Measurements from ENCODE around the gene SMAD6. TPM values are rescaled to one million over a fixed set of nuclear protein-coding genes. Genes with fewer than 3 reads are reported as not detected.

SMAD6 gene
- total RNA-seq, 4 donors from 2014 or later: 1.7 to 6.3 (median 3.8) TPM

DNA sequence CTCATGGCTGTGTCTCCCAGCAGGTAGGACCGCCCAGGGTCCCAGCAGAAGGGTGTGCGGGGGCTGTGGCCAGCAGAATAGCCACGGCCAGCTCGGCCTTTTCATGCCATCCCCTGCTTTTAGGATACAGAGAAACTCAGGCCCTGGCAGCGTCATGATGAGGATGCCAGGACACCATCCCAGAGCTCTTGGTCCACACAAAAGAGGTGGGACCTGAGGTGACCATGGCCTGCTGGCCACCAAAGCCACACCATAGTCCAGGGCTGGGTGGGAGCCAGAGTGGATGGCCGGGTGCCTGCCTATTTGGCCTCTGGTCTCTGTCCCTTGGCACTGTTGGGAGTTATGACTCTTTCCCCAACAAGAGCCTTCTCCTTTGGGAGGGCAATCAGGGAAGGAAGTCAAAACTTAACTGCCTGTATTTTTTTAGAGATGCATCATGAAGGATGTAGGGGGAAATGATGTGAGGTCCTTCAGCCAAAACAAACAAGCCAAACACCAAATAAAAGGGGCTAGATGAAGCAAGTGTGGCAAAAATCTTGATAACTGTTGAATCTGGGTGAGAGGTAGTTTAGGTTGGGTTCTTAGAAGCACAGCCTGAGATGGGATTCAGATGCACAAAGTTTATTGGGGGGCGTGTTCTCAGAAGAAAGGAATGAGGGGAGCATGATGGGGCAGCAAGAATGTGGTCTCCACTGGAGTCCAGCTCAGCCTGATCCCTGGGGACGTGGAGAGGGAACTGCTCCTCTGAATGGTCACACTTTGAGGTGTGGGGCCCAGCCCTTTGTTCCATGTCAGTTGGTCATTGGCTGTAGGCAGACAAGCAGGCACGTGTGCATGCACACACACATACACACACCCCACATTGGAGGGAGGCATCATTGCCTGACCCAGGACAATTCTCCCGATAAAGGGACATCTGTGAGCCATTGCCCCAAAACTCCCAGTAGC is 33.2 kb downstream of the SMAD6 start:
- TF ChIP-seq POLR2A (IDR thresholded peaks at IDR 0.05): no peak
- TF ChIP-seq, protein P1, sequence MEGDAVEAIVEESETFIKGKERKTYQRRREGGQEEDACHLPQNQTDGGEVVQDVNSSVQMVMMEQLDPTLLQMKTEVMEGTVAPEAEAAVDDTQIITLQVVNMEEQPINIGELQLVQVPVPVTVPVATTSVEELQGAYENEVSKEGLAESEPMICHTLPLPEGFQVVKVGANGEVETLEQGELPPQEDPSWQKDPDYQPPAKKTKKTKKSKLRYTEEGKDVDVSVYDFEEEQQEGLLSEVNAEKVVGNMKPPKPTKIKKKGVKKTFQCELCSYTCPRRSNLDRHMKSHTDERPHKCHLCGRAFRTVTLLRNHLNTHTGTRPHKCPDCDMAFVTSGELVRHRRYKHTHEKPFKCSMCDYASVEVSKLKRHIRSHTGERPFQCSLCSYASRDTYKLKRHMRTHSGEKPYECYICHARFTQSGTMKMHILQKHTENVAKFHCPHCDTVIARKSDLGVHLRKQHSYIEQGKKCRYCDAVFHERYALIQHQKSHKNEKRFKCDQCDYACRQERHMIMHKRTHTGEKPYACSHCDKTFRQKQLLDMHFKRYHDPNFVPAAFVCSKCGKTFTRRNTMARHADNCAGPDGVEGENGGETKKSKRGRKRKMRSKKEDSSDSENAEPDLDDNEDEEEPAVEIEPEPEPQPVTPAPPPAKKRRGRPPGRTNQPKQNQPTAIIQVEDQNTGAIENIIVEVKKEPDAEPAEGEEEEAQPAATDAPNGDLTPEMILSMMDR (IDR thresholded peaks at IDR 0.05): no peak
- intact Hi-C loops (cut with DNase I): no loop called here
- no peaks in the 10 kb centered on the region for H3K27me3 ChIP-seq
- H3K4me3 ChIP-seq: no peak overlapping the region
- H3K36me3 ChIP-seq: no peaks in the 10 kb centered on the region
- DNase-seq: no peak
- H3K27ac ChIP-seq: peak overlapping the region in 1 of 4 donors; percentile 70
- peaks cover 0 to 24% (median 20%) of the 10 kb centered on the region in 3 donors for H3K4me1 ChIP-seq
- 76 to 85% methylated on average over 8 of the region's 10 CpGs for WGBS, 2 donors
- no peaks in the 10 kb centered on the region for H3K9me3 ChIP-seq

- H3K4me3 ChIP-seq: no peak overlapping the region
- H3K4me1 ChIP-seq: peaks cover 0 to 24% (median 20%) of the 10 kb centered on the region in 3 donors
- no peak for TF ChIP-seq POLR2A (IDR thresholded peaks at IDR 0.05)
- TF ChIP-seq, protein P1 (IDR thresholded peaks at IDR 0.05): no peak
- no peaks in the 10 kb centered on the region for H3K9me3 ChIP-seq
- H3K27ac ChIP-seq: no peak overlapping the region
- no peaks in the 10 kb centered on the region for H3K27me3 ChIP-seq
- 68 to 73% methylated on average over 9 of the region's 9 CpGs for WGBS, 2 donors
- intact Hi-C loops (cut with DNase I): no loop called here
- no peak for DNase-seq
- no peaks in the 10 kb centered on the region for H3K36me3 ChIP-seq
Measured at GRCh38 chr15:66735909-66736305, 33.9 kb downstream of the SMAD6 start.

DNA sequence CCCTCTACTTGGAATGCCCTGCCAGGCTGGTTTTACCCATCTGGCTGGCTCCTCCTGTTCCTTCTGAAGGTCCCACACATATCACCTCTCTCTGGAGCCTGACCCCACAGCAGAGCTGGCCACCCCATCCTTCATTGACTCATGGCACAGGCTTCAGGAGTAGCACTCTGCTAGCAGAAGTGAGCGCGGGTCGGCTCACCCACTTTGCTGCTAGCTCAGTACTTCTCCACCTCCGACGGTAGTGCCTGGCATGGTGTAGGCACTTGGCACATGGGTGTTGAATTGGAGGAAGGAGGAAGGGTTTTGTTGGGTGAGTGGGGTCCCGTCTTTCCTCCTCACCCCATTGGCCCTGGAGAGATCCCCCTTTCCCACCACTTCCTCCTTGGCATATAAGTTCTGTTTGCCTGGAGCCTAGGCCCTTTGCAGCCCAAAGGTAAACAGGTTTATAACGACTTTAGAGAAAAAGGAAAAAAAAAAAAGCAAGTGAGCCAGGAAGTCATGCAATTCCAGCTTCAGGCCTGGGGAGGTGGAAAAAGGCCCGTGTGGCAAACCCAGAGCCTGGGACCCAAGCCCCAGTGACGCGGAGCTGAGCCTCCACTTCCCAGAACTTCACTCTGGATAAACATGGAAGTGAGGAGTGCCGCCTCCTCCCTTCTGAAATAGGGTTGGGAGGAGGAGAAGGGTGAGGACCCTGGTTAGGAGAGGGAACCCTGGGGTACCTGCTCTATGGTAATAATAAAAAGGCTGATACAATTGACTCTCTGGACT is 35.4 kb downstream of the SMAD6 start:
- DNase-seq: no peak
- Histone ChIP-seq H3K36me3 (no peaks in the 10 kb centered on the region), H3K4me3 (no peak overlapping the region), H3K27ac (no peak overlapping the region), H3K27me3 (no peaks in the 10 kb centered on the region), H3K9me3 (no peaks in the 10 kb centered on the region), H3K4me1 (peaks cover 0 to 24% (median 22%) of the 10 kb centered on the region in 3 donors)
- no peak for TF ChIP-seq POLR2A (IDR thresholded peaks at IDR 0.05)
- TF ChIP-seq, protein P1 (IDR thresholded peaks at IDR 0.05): no peak
- intact Hi-C loops (cut with DNase I): no loop called here
- WGBS, 2 donors: 73 to 83% methylated on average over 5 to 7 of the region's 11 CpGs

DNA sequence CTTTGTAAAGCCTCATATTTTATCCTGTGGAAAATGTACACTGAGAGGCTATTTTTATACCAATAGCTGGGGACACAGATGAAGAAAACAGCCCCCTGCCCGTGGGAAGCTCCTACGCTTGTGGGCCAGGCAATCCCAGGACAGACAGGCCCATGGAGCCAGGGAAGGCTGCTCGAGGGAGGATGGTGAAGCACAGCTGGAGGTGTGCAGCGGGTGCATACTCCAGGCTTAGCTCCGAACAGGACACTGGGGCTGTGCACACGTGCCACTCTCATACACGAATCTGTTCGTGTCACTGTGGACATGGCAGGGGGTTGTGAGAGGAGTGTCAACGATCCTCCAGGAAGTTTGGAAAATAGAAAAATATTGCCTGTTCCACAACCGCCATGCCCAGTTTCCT is 36.1 kb downstream of the SMAD6 start:
- 88 to 91% methylated on average over 8 of the region's 10 CpGs for WGBS, 2 donors
- no peak overlapping the region for H3K27ac ChIP-seq
- intact Hi-C loops (cut with DNase I): no loop called here
- no peak overlapping the region for H3K4me3 ChIP-seq
- TF ChIP-seq POLR2A (IDR thresholded peaks at IDR 0.05): no peak
- TF ChIP-seq, protein P1 (IDR thresholded peaks at IDR 0.05): no peak
- DNase-seq: no peak
- no peaks in the 10 kb centered on the region for H3K9me3 ChIP-seq
- H3K36me3 ChIP-seq: no peaks in the 10 kb centered on the region
- H3K4me1 ChIP-seq: peaks cover 0 to 24% (median 22%) of the 10 kb centered on the region in 3 donors
- H3K27me3 ChIP-seq: no peaks in the 10 kb centered on the region

DNA sequence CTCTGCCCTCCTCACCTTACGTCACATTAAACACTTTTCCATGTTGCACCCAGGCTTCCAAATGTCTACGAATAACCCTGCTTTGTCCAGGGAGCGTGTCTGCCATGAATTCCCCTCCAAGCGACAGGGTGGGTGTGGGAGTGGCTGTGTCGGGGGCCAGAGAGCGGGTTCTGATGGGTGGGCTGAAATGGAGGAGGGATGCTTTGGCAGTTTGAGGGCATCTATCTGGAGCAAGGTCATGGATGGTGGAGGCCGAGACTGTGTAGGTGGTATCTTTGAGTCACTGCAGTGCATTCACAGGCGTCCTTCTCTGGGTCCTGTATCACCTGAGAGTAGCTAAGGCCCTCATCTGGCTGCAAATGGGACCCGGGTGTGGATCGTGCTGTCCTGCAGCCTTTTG is 36.6 kb downstream of the SMAD6 start:
- Histone ChIP-seq H3K27me3 (no peaks in the 10 kb centered on the region), H3K27ac (no peak overlapping the region), H3K4me1 (peaks cover 0 to 22% (median 22%) of the 10 kb centered on the region in 3 donors), H3K36me3 (no peaks in the 10 kb centered on the region), H3K4me3 (no peak overlapping the region), H3K9me3 (no peaks in the 10 kb centered on the region)
- DNase-seq: no peak
- TF ChIP-seq POLR2A (IDR thresholded peaks at IDR 0.05): no peak
- TF ChIP-seq, protein P1 (IDR thresholded peaks at IDR 0.05): no peak
- intact Hi-C loops (cut with DNase I): no loop called here
- 88 to 94% methylated on average over 6 to 10 of the region's 10 CpGs for WGBS, 2 donors
